HG02610 (cell line): ENCODE measurements around the gene PTTG2.
A peak's percentile ranks its signal among the peaks of the same experiment; 100 is the strongest.

Source experiments
- ATAC-seq: cut with Tn5 transposase; IDR thresholded peaks from one replicate; pipeline ENCODE4 v1.9.1; 2021; ENCODE audit warnings: mild to moderate bottlenecking, moderate library complexity; ENCODE audit not compliant: unreplicated experiment

Gene PTTG2

DNA sequence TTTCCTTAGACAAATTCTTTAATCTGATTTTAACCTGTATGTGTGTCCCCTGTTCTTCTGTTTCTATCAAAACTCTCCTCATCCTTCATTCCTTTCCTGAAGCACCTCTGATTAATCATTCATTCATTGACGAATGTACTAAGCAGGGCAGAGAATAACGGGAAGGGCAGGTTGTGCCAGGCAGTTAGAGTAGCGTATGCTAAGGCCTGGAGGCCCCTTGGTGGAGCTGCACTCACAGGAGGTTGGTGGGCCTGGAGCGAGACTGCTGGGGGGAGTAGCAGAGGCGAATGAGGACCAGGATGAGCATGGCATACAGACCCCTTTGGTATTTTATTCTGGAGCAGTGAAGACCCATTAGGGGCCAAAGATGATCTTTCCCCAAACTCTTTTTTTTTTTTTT lies 22.5 kb downstream of the PTTG2 start:
- no peak for ATAC-seq

- ATAC-seq: no peak
Observed at GRCh38 chr4:37983951-37984350, 23.8 kb downstream of the PTTG2 start.

- peak; percentile 37 for ATAC-seq
Observed at GRCh38 chr4:37985730-37986275, 25.6 kb downstream of the PTTG2 start.

DNA sequence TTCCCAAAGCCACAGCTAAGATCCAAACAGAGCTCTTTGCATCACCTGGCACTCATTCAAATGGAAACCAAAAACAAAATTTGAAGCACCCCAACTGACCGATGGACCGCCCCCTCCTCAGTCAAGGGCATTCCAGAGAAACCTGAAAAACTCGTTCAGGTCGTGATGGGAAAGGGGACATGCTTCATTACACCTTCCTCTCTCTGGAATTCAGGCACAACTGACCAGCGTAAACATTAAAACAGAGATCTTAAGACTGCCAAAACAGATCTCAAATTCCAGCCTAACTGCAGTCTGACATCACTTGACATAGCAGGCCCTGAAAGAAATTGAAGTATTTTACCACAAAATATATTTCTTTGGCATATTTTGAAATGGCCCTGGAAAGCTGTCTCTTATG lies 28.5 kb downstream of the PTTG2 start:
- no peak for ATAC-seq

DNA sequence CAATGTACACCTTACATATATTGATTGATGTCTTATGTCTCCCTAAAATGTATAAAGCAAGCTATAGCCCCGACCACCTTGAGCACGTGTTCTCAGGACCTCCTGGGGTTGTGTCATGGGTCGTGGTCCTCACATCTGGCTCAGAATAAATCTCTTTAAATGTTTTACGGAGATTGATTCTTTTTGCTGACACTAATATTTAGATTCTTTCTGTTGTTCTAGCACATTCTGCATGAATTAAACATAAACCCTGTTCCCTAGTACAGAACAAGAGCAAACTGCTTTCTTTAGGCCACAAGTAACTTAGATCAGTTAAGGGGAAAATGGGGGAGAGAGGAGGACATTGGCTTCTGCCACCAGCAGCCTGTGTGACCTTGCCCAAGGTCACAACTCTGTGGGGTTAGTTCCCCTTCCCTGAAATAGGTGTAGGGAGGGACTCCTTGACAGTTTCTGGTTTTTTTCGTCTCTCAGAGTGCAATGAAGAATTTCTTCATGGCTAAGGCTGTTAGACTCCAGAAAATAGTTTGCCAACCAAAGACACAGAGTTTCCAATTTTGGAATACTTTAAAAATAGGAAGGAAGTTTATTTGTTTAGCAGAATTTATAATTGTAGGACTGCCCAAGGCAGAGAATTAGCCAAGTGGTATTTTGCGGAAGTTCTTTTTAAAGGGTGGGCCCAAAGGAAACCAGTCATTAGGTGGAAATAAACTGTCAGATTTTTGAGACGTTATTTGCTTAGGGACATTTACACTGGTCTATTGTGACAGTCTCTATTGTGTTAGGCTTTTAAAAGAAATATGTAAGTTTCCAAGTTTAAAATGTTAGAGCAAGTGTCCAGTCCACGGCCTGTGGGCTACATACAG lies 29.4 kb downstream of the PTTG2 start:
- peak; percentile 48 for ATAC-seq

DNA sequence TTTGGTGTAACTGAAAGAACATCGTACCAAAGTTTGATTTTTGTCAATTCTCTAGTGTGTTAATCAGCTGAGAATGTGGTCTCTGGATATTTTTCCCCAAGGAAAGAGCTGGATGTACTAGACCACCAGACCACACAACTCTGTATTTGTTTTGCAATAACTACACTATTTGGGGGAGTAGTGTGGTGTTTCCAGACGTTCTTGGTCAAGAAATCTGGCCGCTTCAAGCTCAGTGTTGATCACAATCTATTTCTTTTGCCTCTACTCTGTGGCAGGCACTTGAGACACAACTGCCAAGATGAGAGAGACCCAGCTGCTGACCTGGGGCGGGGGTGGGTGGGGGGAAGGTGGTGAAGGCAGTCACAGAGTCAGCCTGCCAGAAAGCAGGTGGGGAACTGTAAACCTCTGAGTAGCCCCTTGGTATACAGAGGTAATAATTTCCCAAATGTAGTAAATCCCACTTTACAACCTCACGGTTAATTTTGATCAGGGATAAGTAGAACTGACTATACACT lies 30.6 kb downstream of the PTTG2 start:
- no peak for ATAC-seq

DNA sequence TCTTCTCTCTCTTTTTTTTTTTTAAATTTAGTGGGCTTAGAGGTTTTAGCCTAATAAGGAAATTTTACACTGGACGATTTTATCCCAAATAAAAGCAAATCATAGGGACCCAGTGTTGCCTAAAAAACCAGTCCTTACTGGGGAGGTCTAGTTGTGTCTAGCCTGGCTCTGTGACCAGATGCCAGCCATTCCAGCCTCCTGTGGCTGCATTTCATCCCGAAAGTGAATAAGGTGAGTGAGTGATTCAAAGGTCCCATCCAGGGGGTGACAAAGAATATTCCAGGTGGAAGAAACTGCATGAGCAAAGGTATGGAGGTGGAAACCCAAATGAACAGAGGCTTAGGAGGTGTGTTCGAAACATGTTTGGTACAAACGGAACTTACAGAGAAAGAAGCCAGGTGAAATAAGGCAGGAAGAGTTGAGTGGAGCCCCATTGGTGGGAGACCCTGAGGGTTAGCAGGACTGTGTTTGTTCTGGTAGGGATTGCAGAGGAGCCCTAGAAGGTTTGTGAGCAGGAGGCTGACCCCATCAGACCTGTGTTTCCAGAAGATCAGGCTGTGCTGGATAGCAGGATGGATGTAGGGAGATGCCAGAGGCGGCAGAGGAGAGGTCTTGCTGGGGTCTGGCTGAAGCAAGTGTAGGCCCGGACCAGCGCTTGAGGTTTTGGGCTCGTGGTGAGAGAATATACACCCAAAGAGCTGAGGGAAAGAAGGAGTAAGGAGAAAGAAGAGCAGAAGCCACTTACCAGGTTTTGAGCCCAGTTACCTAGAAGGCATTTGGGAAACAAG lies 31.6 kb downstream of the PTTG2 start:
- no peak for ATAC-seq

- ATAC-seq: no peak
Observed at GRCh38 chr4:37993806-37994205, 33.6 kb downstream of the PTTG2 start.

DNA sequence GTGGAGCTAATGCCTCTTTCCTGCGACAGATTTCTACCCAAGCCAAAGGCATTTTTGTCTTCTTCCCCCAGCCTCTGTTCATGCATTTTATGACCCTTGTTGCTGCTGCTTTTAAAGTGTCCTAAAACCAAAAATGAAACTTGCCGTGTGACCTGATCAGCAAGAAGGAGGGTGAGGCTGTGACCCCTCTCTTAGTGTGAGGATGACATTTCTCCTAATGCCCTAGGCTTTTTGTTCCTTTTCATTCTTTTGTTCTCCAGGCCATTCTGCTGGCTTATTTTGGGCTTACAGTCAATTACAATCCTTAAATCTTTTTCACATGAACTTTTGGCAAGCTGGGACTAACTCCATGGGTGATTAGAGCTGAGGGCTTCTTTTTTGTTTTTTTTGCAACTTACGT lies 34.4 kb downstream of the PTTG2 start:
- ATAC-seq: peak; percentile 58

DNA sequence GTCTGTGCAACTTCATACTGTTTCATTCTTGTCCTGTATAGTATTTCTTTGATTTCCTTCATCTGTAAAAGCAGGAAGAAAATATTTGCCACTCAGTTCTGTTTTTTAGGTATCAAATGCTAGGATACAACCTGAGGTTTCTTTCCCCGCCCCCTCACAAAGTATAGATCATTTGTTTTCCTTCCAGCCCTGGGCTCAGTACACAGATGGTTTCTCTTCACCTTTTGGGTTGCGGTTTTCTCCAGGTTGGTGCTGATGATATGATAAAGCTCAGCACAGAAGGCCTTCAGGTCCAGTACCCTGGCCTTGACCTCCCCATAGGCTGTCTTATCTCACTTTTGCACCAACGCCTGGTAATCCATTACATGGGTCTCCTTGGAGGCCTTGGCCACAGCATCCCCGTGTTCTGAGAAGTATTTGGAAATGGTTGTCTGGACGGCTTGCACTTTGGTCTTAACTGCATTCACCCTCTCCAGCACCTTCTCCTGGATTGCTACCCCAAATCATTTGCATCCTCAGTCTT lies 35.2 kb downstream of the PTTG2 start:
- no peak for ATAC-seq

- no peak for ATAC-seq
Observed at GRCh38 chr4:37995981-37996775, 36.0 kb downstream of the PTTG2 start.

- ATAC-seq: no peak
Observed at GRCh38 chr4:37998226-37998625, 38.0 kb downstream of the PTTG2 start.

DNA sequence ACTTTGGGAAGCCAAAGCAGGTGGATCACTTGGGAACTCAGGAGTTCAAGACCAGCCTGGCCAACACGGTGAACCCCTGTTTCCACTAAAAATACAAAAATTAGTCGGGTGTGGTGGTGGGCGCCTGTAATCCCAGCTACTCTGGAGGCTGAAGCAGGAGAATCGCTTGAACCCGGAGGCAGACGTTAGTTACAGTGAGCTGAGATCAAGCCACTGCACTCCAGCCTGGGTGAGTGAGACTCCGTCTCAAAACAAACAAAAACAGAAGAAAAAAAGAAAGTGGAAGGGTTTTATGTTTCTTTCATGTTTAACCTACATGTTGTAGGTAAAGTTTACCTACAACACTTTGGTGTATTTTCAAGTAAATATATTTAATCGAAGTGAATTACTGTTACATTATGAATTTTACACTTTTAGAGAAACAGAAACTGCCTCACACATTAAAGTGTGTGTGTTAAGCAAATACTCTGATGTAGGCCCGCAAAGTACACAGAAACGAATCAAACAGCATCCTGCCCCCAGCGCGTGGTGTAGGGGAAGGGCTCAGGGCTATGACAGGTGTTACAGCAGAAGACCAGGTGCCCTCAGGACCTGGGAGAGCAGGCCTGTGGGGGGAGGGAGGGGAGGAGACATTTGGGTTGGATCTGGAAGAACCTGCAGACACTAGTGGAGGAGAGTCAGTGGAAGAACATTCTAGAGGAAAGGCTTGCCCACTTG lies 39.0 kb downstream of the PTTG2 start:
- no peak for ATAC-seq

DNA sequence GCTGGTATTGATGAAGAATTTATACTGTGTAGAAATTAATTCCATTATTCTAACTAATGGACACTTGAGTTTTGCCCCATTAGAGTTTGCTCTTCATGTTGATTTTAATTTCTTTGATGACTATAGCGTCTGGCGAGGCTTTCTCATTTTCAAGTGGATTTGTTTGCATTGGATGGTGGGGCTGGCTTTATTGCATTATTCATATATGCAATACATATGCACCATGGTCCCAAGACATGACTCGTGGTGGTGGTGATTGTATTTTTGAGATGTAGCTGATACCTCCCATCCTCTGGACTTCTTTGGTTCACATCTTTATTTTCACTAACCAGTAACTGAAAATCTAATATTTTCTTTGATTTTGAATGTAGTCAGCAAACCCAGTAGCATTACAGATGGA lies 39.8 kb downstream of the PTTG2 start:
- no peak for ATAC-seq

- no peak for ATAC-seq
Observed at GRCh38 chr4:38001927-38002326, 41.7 kb downstream of the PTTG2 start.

DNA sequence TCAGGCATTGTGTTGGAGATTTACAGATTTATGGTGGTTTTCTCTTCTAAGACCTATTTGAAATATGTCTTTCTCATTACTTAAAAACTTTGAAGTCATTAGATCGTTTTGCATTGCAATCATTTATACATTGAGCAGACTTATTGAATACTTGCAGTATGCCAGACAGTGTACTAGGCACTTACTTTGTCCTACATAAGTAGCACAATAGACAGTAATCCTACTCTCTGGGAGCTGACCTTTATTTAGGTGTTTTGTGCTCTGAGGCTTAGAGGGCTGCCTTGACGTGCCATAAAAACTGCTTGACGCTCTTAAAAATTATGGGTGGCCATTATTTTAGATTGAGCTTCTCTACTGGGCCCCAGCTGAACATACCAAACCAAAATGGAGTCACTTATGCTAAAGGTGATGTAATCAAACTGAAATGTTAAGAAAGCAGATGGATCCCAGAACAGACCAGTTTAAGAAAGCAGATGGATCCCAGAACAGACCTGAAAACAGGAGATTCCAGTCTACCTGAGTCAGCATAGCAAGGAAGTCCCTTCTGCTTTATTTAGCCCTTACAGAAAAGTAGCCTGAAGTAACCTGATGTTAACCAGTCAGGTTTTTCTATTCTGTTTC lies 42.4 kb downstream of the PTTG2 start:
- no peak for ATAC-seq

DNA sequence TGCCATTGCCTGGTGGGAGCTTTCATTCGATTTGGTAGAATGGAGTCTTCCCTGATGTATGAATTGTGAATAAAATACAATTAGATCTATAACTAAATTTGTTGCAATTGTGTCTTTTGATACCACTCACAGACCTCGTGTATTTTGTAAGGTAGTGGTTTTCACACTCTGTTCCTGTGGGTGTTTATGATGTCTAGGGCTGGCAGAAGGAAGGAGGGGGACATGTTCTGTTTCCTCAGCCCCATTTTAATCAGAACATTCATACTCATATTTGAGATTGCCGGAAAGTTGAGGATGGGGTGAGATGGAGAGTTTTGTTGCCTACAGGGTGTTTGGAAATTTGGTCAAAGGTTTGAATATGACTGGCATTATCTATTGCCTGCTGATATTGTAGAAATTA lies 42.9 kb downstream of the PTTG2 start:
- ATAC-seq: no peak

GRCh38 chr4:38003628-38004027 lies 43.4 kb downstream of the PTTG2 start:
- no peak for ATAC-seq

- no peak for ATAC-seq
Observed at GRCh38 chr4:38004062-38004461, 43.9 kb downstream of the PTTG2 start.

- ATAC-seq: no peak
Observed at GRCh38 chr4:38004887-38005286, 44.7 kb downstream of the PTTG2 start.
